A549 (cell line): ENCODE data around the gene ZNF438. TPM values are rescaled to one million over a fixed set of nuclear protein-coding genes. Genes with fewer than 3 reads are reported as not detected.
"Not testable (repeated sequence)": the region's sequence is repeated elsewhere in the genome, so short reads cannot be mapped to it uniquely, and the experiment has no call there.

Experiments used
- ATAC-seq, 2 experiments: fragments of 200-7000 bp in 1 of 2; fragments of >200 bp in 1 of 2; cut with Nextera tagmentation in 1 of 2; cut with Tn5 transposase in 1 of 2; 3 replicates each; pipeline versions ENCODE4 v1.8.0 to v1.9.1; 2018 to 2020; ENCODE audit warnings: mild to moderate bottlenecking in 1 of 2, moderate library complexity in 1 of 2
- CTCF ChIA-PET: fragments of 300-600 bp; sonication (Branson Sonifier 250); formaldehyde crosslinking; extraction: SDS; loops from one replicate; lab custom pipeline; 2021; ENCODE audit warnings: antibody characterized with exemption, inconsistent platforms; lab: Yijun Ruan, JAX
- POLR2A ChIA-PET: fragments of 350-600 bp; formaldehyde crosslinking; extraction: SDS; loops from one replicate; lab custom pipeline; 2021; ENCODE audit warnings: antibody characterized with exemption, inconsistent platforms; lab: Yijun Ruan, JAX
- DNase-seq, 2 experiments: peaks; one replicate each; pipeline versions ENCODE4 v3.0.0 to v3.0.0-alpha.2; 2011 to 2016; ENCODE audit warnings: low read depth in 1 of 2, low spot score in 1 of 2
- FAIRE-seq: peaks from 2 replicates; lab custom pipeline; 2011; peaks lifted over from hg19 to GRCh38; lab: Jason Lieb, UNC
- H3K27ac ChIP-seq, 2 experiments: fragments of >200 bp; sonication (Bioruptor Twin); formaldehyde crosslinking; 3 replicates each; pipeline ENCODE4 v1.5.1; 2016 to 2017
- H3K4me1 ChIP-seq: fragments of >200 bp; sonication (Bioruptor Twin); formaldehyde crosslinking; 3 replicates; pipeline ENCODE4 v1.6.1; 2016
- H3K4me2 ChIP-seq: fragments of >200 bp; sonication (Bioruptor Twin); formaldehyde crosslinking; 3 replicates; pipeline ENCODE4 v1.6.1; 2016
- H3K4me3 ChIP-seq: fragments of >200 bp; sonication (Bioruptor Twin); formaldehyde crosslinking; 3 replicates; pipeline ENCODE4 v1.5.1; 2016
- H3K9me3 ChIP-seq: fragments of >200 bp; sonication (Bioruptor Twin); formaldehyde crosslinking; 3 replicates; pipeline ENCODE4 v1.6.1; 2016
- ATOH8 ChIP-seq: fragments of 250-450 bp; sonication (Bioruptor Pico); IDR thresholded peaks from 2 replicates; pipeline ENCODE4 v1.5.0; 2020; ENCODE audit warnings: low read depth, mild to moderate bottlenecking, moderate library complexity
- BHLHE40 ChIP-seq: IDR thresholded peaks from 2 replicates; pipeline ENCODE4 v1.6.1; 2012; ENCODE audit warnings: low read depth, low read length, inconsistent platforms
- CBX8 ChIP-seq: fragments of 200-600 bp; sonication (generic); IDR thresholded peaks from 2 replicates; pipeline ENCODE4 v1.6.1; 2016
- CHD2 ChIP-seq: fragments of 150-350 bp; IDR thresholded peaks from 2 replicates; pipeline ENCODE4 v1.6.1; 2014; ENCODE audit warnings: low read length; ENCODE audit not compliant: partially characterized antibody
- CHD4 ChIP-seq: fragments of 200-600 bp; sonication (generic); IDR thresholded peaks from 2 replicates; pipeline ENCODE4 v1.6.1; 2016; ENCODE audit warnings: antibody characterized with exemption, mild to moderate bottlenecking, borderline replicate concordance
- CTCF ChIP-seq: fragments of >200 bp; sonication (Bioruptor Twin); formaldehyde crosslinking; IDR thresholded peaks from 3 replicates; pipeline ENCODE4 v1.5.1; 2016
- EHMT2 ChIP-seq: fragments of 200-600 bp; sonication (generic); IDR thresholded peaks from 2 replicates; pipeline ENCODE4 v1.6.1; 2016; ENCODE audit warnings: antibody characterized with exemption, low read depth, mild to moderate bottlenecking, moderate library complexity
- ELK1 ChIP-seq: fragments of 150-350 bp; IDR thresholded peaks from 2 replicates; pipeline ENCODE4 v1.6.1; 2014; ENCODE audit warnings: low read depth, mild to moderate bottlenecking, low read length
- ESRRA ChIP-seq: fragments of 150-350 bp; IDR thresholded peaks from 2 replicates; pipeline ENCODE4 v1.6.1; 2014; ENCODE audit warnings: mild to moderate bottlenecking, low read length, borderline replicate concordance
- FOSL2 ChIP-seq, 2 experiments: fragments of 450-650 bp in 1 of 2; fragments of >200 bp in 1 of 2; sonication (Bioruptor Twin) in 1 of 2; formaldehyde crosslinking; IDR thresholded peaks; 2 replicates each; pipeline versions ENCODE4 v1.5.0 to v1.6.1; 2016 to 2020; ENCODE audit warnings: mild to moderate bottlenecking in 1 of 2, moderate library complexity in 1 of 2
- GATA3 ChIP-seq: IDR thresholded peaks from 2 replicates; pipeline ENCODE4 v1.6.1; 2012; ENCODE audit warnings: borderline replicate concordance
- HES2 ChIP-seq: fragments of >200 bp; sonication (Bioruptor Twin); formaldehyde crosslinking; IDR thresholded peaks from 2 replicates; pipeline ENCODE4 v1.6.1; 2016
- KDM1A ChIP-seq: fragments of 200-600 bp; sonication (generic); IDR thresholded peaks from 2 replicates; pipeline ENCODE4 v1.6.1; 2016; ENCODE audit warnings: low read depth, mild to moderate bottlenecking
- KDM5A ChIP-seq: fragments of 200-600 bp; sonication (generic); IDR thresholded peaks from 2 replicates; pipeline ENCODE4 v1.6.1; 2016; ENCODE audit warnings: antibody characterized with exemption, mild to moderate bottlenecking
- MAZ ChIP-seq: fragments of 150-350 bp; IDR thresholded peaks from 2 replicates; pipeline ENCODE4 v1.6.1; 2014; ENCODE audit warnings: antibody characterized with exemption, low read depth, low read length, borderline replicate concordance
- NFE2L2 ChIP-seq: fragments of 150-350 bp; conservative IDR thresholded peaks from 2 replicates; pipeline ENCODE4 v1.6.1; 2014; ENCODE audit warnings: low read length
- POLR2AphosphoS2 ChIP-seq: conservative IDR thresholded peaks from 2 replicates; pipeline ENCODE4 v1.6.1; 2012; ENCODE audit warnings: low read length, improper control_type of control experiment, inconsistent platforms
- RCOR1 ChIP-seq: fragments of 150-350 bp; IDR thresholded peaks from 2 replicates; pipeline ENCODE4 v1.6.1; 2014; ENCODE audit warnings: antibody characterized with exemption, low read length, low read depth
- RFX5 ChIP-seq: fragments of 450-650 bp; IDR thresholded peaks from 2 replicates; pipeline ENCODE4 v1.7.1; 2014; ENCODE audit warnings: antibody characterized with exemption, mild to moderate bottlenecking, moderate library complexity
- TFCP2L1 ChIP-seq: fragments of 250-450 bp; sonication (Bioruptor Pico); IDR thresholded peaks from 2 replicates; pipeline ENCODE4 v1.5.0; 2021; ENCODE audit warnings: mild to moderate bottlenecking
- WGBS: methylation state at CpG from one replicate; pipeline ENCODE4 v1.1.6; 2017; ENCODE audit errors: missing lambda C conversion rate; 5-methylcytosine and 5-hydroxymethylcytosine counted together
- polyA plus RNA-seq, 4 experiments: library from polyadenylated mRNA; depleted of rRNA in 3 of 4; stranded (reverse); fragments of >200 nt; fragmentation: RNase III in 1 of 4; extraction: RNeasy Plus Mini Kit Qiagen cat#74134 plus additional on column Dnase treatment in 1 of 4; gene quantifications; 2 replicates in 3 of 4; 3 replicates in 1 of 4; pipeline ENCODE4 v1.2.3, GENCODE V29; 2011 to 2017

ZNF438 gene
- polyA plus RNA-seq, 2 of the 4 experiments (the other 2 are of a cell fraction): 2.2 to 4.5 TPM

- CTCF ChIA-PET: interaction anchor here (1.1 kb wide), 1 partner anchor 20 kb away, joined by 3 read pairs; no protein-coding TSS in a partner anchor
- ATAC-seq (no peak), DNase-seq (no peak)
- H3K4me2 ChIP-seq: no peak overlapping the region
- no peak overlapping the region for H3K27ac ChIP-seq
- 58% methylated on average over 2 of the region's 2 CpGs for WGBS
- no peak overlapping the region for H3K4me3 ChIP-seq
- TF ChIP-seq NFE2L2: no peak
- TF ChIP-seq POLR2AphosphoS2: no peak
- TF ChIP-seq MAZ: no peak
- no peak for TF ChIP-seq CBX8
- no peak for TF ChIP-seq FOSL2 (IDR thresholded peaks at IDR 0.05)
- TF ChIP-seq FOSL2 (CRISPR knock-in tag; IDR thresholded peaks at IDR 0.05): no peak
- TF ChIP-seq TFCP2L1: no peak
- no peak for TF ChIP-seq CHD4
- no peak for TF ChIP-seq RCOR1
- no peak for TF ChIP-seq RFX5
- TF ChIP-seq ATOH8 (CRISPR knock-in tag): no peak
- no peak for TF ChIP-seq ELK1
- TF ChIP-seq CHD2: no peak
- no peak for TF ChIP-seq EHMT2
- TF ChIP-seq CTCF: no peak
- no peak for TF ChIP-seq KDM1A
- TF ChIP-seq GATA3: no peak
- TF ChIP-seq HES2: no peak
- no peak for TF ChIP-seq ESRRA
- TF ChIP-seq BHLHE40: no peak
- TF ChIP-seq KDM5A: no peak
- TF ChIP-seq, all 56 proteins: peak for 0
- Histone ChIP-seq H3K4me1 (no peaks in the 10 kb centered on the region), H3K9me3 (no peaks in the 10 kb centered on the region)
- POLR2A ChIA-PET: no interaction called here
- no peak for FAIRE-seq
Observed at GRCh38 chr10:31058795-31059703, 27.4 kb upstream of the ZNF438 start.

GRCh38 chr10:31056678-31057077 lies 25.0 kb upstream of the ZNF438 start:
- H3K4me2 ChIP-seq, DNase-seq, H3K4me3 ChIP-seq, FAIRE-seq, H3K9me3 ChIP-seq, H3K4me1 ChIP-seq, H3K27ac ChIP-seq, ATAC-seq, POLR2A ChIA-PET: not testable (repeated sequence)
- 85% methylated on average over 8 of the region's 8 CpGs for WGBS
- CTCF ChIA-PET: interaction anchor here (1.0 kb wide), 1 partner anchor 26 kb away, joined by 3 read pairs; no protein-coding TSS in a partner anchor
